Measurements from ENCODE around the gene MAGEB17.

GRCh38 chrX:16185725-16186136 is 18.4 kb downstream of the MAGEB17 start:
- TF ChIP-seq CTCF (IDR thresholded peaks at IDR 0.05) (no peak), POLR2A (IDR thresholded peaks at IDR 0.05) (no peak)

Data from esophagus squamous epithelium (tissue), 4 donors.